NCI-H128 (cell line): ENCODE measurements around the gene SMG9.

Experiments
- DNase-seq: peaks from one replicate; lab custom pipeline; 2025; ENCODE audit not compliant: unreplicated experiment; lab: John Stamatoyannopoulos, UW

The SMG9 gene

DNA sequence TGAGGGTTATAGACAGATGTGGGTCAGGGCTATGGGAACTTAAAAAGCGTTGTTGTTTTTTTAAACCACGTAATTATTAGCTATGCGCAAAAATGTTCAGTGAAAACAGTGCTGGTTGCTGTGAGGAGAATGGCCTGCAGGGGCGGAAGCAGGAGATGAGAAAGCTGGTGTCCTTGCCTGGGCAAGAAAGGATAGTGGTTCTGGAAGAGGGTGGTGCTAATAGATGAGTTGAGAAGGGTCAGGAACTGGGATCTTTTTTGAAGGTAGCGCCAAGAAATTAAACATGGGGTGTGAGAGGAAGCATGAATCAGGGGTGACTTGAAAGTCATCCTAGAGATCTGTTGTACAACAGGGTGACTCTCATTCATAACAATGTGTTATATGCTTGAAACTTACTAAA is 4.8 kb upstream of the SMG9 start:
- DNase-seq: no peak

DNA sequence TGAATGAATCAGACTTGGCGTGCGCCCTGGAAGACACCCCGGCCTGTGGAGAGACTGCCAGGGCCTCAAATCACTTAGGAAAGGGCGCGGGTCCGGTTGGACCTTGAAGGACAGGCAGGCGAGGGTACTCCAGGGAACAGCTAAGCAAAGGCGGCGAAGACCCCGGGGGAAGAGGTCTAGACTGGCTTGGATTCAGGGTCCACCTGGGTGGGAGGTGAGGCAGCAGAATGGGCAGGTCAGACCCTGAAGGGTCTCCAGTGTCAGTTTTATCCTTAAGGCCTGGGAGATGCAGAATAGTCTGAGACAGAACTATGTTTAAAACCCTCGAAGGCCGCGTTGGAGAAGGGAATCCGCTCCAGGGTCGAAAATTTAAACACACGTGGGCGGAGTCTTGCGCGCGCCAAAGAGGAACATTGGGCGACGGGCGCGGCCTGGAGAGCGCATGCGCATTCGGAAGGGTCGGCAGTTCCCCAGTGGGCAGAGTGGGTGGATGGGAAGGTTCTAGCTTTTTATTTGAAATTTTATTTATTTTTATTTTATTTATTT is 567 bp upstream of the SMG9 start:
- DNase-seq: peak; percentile 71

DNA sequence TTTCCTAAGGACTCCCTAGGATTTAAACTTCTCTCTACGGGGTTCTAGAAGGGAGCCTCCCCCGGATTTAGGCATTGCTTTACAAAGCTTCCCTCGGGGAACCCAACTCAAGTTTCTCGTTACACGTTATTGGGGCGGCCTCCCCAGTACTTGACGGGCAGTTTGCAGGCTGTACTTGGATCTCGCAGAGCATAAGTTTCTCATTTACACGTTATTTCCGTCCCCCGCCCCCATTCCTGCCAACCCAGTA is 584 bp downstream of the SMG9 start:
- no peak for DNase-seq

DNA sequence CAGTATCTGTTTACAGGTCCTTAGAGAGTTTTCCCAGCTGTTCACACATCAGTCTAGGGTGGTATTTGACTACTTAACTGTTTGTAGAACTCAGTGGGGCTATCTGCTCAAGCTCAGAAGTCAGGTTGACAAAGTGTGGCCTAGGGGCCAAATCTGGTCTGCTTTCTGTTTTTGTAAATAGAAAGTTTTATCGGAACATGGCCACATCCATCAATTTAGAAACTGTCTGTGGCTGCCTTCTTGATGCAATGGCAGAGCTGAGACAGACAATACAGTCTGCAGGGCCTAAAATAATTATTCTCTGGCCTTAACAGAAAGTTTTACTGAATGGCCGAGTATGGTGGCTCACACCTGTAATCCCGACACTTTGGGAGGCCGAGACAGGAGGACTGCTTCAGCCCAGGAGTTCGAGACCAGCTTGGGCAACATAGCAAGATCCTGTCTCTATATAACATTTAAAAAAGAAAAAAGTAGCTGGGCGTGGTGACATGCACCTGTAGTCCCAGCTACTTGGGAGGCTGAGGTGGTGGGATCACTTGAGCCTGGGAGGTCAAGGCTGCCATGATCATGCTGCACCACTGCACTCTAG is 2.4 kb downstream of the SMG9 start:
- no peak for DNase-seq

DNA sequence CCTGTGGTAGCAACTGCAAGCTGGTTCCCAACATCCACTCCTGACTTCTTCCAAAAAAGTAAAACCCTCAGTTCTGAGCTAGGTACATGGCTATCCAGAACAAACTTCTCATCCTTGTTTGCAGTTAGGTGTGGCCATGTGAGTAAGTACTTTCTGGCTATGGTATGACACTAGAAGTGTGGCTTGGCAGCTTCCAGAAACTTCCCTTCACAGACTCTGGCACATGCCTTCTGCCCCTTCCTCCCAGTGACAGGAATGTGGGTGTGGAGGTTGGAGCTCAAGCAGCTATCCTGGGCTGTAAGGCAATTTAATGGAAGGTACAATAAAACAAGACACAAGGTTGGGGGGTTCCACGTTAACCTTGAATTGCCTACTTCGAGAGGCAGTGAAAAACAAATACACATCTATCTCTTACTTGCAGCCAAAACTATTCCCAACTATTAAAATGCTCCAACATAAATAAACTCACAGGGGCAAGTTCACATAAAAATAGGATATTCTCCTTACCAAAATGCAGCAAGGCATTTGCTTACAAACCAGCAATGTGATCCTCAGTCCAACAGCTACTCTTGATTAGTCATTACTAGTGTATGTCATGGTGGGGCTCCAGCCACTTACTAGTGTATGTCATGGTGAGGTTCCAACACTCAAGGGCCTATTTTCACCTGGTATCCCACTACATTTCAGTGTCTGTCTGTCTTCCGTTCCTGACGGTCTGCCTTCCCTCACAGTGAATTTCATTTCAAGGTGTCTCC is 3.1 kb downstream of the SMG9 start:
- no peak for DNase-seq

DNA sequence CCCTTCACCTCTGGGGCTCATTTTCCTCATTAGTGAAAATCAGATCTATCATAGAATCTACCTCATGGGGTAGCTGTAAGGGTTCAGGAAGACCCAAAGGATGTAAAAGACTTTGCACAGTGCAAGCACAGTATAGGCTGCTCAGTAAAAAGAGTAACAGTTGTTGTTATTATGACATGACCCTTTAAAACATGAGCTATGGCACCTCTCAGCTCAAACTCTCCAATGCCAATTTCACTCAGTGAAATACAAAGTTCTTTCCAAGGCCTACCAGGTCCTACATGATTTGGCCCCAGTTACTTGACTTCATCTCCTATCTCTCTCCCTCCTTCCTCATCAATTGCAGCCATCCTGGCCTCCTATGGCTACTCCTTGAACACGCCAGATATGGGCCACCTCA is 4.9 kb downstream of the SMG9 start:
- DNase-seq: no peak

DNA sequence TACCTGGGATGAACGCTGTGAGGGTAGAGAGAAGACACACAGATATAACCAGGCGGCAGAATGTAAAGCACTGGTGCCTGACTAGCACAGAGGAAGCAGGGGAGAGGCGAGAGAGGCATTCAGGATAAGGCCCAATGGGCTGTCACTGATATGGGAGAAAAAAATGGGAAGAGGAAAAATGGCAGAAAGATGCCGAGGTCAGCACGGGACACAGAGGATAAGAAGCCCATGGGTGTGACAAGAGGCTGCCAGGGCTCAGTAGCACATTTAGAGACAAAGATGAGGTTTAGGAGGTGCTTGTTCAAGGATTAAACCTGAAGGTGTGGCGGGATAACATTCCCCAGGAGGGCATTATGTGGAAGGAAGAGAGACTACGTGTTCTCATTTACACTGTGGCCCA is 5.6 kb downstream of the SMG9 start:
- no peak for DNase-seq

DNA sequence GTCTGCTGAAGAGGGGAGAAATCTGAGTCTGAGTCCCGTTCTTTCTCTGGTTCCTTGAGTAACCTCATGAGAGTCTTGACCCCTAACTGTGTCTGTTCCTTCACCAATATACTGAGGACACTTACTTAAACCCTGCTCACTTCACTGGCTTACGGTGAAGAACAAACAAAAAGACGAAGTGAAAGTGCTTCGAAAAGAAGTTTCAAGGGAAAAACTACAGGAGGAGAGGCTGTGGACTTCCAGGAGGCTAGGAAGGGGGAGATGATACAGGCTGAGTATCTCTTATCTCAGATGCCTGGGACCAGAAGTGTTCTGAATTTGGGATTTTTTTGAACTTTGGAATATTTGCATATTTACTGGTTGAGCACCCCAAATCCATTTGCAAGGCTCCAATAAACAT is 6.1 kb downstream of the SMG9 start:
- DNase-seq: no peak

DNA sequence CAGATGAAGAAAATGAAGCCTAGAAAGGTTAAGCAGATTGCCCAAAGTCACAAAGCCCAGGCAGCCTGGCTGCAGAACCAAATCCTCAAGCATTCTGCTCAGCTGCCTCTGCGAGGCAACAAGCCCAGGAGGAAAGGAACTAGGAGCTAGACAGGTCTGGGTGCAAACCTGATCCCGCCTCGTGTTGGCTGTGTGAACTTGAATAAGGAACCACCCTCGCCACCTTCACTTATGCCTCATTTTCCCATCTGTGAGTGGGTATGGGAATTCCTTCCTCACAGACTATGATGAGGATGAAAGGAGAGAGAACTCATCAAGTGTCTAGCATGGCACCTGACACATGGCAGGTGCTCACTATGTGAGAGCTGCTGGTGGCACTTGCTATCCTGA is 6.6 kb downstream of the SMG9 start:
- no peak for DNase-seq

DNA sequence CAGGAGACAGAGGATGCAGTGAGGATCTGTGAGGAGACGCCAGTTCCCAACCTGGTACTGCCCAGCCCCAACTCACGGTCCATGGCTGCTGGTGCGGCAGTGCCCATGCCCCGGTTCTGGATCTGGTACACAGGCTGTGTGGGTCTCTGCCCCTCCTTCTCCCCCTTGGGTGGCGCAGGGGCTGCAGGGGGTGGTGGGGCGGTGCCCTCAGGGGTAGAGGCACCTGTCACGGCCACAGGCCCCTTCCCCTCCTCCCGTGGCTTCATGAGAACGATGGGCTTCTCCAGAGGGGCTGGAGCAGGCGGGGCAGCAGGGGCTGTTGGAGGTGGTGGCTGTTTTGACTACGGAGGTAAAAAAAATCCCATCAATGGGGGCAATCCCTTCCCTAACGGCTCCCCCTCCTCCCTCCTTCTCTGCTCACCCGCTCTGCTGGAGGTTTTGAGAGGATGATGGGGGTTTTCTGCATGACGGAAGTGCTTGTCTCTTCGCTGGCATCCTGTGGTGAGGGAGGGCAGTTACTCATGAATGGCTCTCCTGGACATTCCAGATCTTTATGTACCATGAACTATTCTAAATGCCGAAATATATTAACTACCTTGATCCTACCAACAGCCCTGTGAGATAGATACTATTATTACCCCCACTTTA is 7.1 kb downstream of the SMG9 start:
- no peak for DNase-seq

DNA sequence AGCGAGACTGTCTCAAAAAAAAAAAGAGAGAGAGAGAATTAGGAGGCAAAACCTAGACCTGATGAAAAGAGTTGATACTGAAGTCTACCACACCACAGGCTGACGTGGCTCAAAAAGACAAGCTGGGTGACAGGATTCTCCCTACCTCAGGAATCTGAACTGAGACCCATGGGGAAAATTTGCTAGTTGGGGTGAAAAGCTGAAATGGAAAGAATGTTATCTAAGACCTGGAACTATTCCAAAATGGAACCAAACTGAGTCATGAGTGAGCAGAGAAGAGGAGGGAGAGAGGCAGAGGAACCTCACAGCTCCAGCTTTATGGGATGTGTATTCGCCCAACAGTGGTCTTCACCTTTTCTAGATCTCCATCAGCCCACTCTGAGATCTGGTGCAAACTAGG is 11.7 kb downstream of the SMG9 start:
- no peak for DNase-seq

DNA sequence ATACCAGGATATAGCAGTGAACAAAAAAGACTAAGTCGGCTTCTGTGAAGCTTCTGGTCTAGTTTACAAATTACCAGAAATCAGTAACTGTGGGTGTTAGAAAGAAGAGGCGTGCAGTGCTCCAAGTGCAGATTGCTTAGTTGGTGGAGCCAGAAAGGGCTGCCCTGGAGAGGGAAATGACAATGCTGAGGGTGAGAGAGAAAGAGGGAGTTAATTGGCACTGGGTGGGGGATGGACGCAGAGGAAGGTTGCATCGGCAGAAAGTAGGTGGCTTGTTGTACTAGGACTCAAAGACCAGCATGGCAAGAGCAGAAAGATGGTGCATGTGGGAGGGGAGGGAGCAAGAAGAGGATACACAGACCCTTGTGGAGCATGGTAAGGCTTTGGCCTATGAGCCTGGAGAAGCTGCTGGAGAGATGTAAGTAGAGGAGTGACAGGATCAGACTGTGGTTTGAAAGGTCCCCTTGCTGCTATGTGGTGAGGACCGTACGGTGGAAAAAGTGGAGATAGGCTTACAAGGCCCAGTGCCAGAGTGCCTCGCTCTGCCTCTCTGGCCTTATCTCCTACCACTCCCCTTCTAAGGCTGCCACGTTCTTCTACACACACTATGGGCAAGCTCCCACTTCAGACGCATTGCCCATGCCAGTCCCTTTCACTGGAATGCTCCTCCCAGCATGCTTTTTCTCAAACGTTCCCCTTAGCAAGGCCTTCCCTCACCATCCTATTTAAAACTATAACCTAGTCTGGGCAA is 13.5 kb downstream of the SMG9 start:
- no peak for DNase-seq

DNA sequence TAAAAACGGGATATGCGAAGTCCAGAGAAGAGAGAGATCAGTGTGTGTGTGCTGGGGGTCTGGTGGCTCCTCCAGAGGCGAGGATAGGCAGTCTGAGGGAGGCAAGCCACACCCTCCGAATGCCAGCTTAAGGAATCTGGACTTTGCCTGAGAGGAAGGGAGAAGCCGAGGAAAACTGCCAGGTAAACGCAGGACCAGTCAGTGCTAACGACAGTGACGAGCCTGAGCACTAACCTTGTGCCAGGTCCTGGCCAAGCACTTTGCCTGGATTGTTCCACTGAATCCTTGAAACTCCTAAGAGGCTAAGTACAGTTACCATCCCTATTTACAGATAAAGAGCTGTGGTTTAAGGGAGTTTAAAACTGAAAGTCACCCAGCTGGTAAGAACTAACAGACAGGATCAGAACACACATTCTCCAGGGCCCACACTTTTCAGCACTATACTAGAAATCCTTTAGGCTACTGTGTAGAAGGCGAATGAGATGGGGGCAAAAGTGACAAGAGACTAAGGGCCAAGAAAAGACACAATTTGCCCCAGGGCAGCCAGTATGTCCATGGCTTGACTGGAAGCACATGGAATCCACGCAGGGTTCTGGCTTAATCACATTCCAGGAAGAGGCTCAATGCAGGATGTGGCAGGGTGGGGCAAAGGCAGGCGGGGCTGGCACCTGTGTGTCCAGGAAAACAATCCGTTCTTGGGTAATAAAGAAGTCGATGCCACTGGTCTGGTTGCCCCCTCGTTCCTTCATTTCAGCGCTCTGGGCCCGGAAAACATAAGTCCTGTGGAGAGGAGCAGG is 15.1 kb downstream of the SMG9 start:
- no peak for DNase-seq

DNA sequence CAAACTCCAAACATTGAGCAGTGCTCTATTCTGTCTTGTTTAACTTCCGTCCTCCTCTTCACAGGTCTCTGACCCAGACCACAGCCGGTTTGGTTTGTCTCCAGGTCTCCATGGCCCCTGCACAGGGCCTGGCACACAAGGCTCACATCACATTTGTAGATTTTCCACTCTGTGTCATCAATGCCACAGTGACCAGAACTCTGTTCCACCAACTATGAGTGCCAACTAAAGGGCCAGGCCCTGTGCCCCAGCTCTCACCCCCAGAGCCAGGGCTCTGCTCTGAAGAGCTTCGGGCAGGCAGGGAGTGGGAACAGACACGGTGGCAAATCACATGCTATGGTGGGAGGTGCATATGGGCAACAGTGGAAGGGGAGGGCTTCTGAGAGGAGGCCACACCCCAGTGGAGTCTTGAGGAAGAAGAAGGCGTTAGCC is 16.0 kb downstream of the SMG9 start:
- DNase-seq: no peak

DNA sequence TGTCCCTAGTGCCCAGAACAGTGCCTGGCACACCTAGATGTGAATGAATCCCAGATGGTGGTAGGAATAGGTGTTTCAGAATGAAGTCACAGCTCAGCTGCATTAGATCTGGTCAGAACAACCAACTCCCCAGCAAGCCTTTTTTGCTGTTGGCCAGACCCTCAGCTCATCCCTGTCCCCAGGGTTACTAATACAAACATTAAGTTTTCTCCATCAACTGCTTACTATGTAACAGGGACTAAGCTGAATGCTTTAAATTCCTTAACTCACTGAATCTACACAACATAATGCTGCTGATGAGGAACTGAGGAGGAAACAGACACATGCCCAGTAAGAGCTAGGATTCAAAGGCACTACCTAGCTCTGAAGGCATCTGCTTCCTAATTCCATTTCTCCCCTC is 18.8 kb downstream of the SMG9 start:
- no peak for DNase-seq

DNA sequence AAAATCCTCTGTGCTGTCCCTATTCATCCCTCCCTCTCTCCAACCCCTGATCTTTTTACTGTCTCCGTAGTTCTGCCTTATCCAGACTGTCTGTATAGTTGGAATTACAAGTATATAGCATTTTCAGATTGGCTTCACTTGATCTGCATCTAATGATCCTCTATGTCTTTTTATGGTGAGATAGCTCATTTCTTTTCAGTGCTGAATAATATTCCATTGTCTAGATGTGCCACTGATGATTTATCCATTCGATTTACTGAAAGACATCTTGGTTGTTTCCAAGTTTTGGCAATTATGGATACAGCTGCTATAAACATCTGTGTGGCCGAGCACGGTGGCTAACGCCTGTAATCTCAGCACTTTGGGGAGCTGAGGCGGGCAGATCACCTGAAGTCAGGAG is 19.7 kb downstream of the SMG9 start:
- DNase-seq: no peak

DNA sequence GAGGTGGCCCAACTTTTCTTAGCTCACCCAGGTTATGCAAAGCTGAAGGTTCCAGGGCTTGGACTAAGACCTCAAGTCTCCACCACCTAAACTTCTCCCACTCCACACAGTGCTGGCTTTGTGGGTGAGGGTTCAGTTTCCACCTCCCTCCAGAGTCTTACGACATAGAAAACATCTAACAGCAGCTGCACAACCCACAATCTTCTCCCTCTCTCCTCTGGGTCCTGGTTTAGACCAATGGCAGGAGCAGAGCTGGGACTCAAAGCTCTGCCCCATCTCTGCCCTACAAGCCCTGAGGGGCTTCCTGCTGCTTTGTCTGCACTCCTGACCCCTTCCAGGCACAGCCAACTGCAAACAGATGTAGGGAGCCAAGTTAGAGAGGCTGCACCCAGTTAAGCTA is 22.9 kb downstream of the SMG9 start:
- DNase-seq: no peak

DNA sequence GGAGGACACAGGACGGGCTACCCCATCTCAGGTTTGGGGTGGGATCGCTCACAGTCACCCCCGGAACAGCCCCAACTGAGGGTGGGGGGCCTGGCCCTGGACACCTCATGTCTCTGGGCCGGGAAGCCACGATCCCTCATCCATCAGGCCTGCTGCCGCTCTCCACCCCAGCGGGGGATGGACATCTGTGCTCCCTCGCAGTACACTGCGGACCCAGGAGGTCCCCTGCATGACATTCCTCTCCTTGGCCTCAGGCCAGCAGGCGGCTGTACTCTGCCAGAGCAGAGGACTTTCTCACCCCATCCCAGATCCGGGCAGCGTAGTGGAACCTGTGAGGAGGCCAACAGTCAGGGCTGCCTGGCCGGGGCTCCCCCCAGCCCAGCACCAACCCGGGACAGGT is 23.4 kb downstream of the SMG9 start:
- DNase-seq: no peak

DNA sequence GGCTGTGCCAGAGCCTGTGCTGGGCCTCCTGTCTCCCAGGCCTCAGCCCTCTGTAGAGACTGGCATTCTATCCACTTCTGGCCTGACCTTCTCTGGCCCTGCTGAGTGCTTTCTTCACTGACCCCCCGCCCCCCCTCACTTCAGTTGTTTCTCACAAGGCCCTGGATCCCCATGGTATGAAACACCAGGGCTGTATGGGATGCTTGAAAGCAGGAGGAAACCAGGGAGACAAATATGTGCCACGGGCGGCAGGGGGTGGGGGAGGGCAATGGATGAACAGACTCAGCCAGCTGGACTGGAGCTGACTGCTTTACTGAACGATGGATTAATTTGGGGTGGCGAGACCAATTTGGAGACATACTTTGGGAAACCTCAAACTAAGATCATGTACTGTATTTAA is 24.8 kb downstream of the SMG9 start:
- DNase-seq: no peak

DNA sequence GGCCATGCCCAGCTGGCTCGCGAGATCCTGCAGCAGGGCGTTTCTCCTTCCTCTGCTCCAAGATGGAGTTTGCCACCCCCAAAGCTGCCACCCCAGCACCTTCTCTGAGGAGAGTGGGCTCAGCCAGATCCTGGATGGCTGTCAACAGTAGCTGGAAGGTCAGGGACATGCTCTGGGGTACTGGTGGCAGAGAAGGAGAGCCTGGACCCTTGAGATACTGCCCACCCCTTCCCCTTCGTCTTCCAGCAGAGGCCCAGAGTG is 27.2 kb downstream of the SMG9 start:
- DNase-seq: no peak
